K562 (cell line): ENCODE results near the gene ELMO1. TPM values are rescaled to one million over a fixed set of nuclear protein-coding genes. Genes with fewer than 3 reads are reported as not detected.

Source experiments
- BCOR ChIP-seq: fragments of 450-650 bp; IDR thresholded peaks from 2 replicates; pipeline ENCODE4 v1.6.1; 2016
- CHD4 ChIP-seq: fragments of 200-600 bp; sonication (generic); IDR thresholded peaks from 3 replicates; pipeline ENCODE4 v1.6.1; 2012; ENCODE audit warnings: low read depth, mild to moderate bottlenecking, mixed read lengths, low read length, inconsistent platforms; ENCODE audit not compliant: insufficient read depth, insufficient replicate concordance, poor library complexity, severe bottlenecking
- EP300 ChIP-seq: IDR thresholded peaks from 2 replicates; pipeline ENCODE4 v1.6.1; 2012; ENCODE audit warnings: low read length, improper control_type of control experiment
- KAT7 ChIP-seq: sonication (generic); formaldehyde crosslinking; IDR thresholded peaks from 2 replicates; pipeline ENCODE4 v1.8.0; 2022; ENCODE audit warnings: missing genetic modification reagents, mild to moderate bottlenecking, borderline replicate concordance
- PRMT5 ChIP-seq: sonication (generic); formaldehyde crosslinking; IDR thresholded peaks from 2 replicates; pipeline ENCODE4 v1.5.0; 2020; ENCODE audit warnings: missing genetic modification reagents
- TFE3 ChIP-seq: fragments of 450-650 bp; formaldehyde crosslinking; IDR thresholded peaks from 2 replicates; pipeline ENCODE4 v1.4.0; 2020; ENCODE audit warnings: mild to moderate bottlenecking, mixed read lengths
- ZNF324 ChIP-seq: fragments of 250-450 bp; sonication (Bioruptor Pico); IDR thresholded peaks from 2 replicates; pipeline ENCODE4 v1.4.0; 2020; ENCODE audit warnings: mild to moderate bottlenecking
- ZNF41 ChIP-seq: fragments of 250-450 bp; sonication (Bioruptor Pico); conservative IDR thresholded peaks from 2 replicates; pipeline ENCODE4 v1.4.0; 2020; ENCODE audit warnings: mild to moderate bottlenecking
- ZNF507 ChIP-seq: conservative IDR thresholded peaks from 2 replicates; pipeline ENCODE4 v1.6.1; 2017; ENCODE audit warnings: missing genetic modification characterization, missing compliant biosample characterization
- ZNF589 ChIP-seq: fragments of 200-800 bp; sonication (Bioruptor generic); IDR thresholded peaks from 2 replicates; pipeline ENCODE4 v1.6.1; 2016; ENCODE audit warnings: low read depth, missing genetic modification characterization, missing compliant biosample characterization
- ZNF644 ChIP-seq: fragments of 200-800 bp; sonication (Bioruptor generic); IDR thresholded peaks from 2 replicates; pipeline ENCODE4 v1.6.1; 2016; ENCODE audit warnings: low read depth, missing genetic modification characterization, missing compliant biosample characterization
- ZNF76 ChIP-seq: fragments of 250-450 bp; sonication (Bioruptor Pico); IDR thresholded peaks from 2 replicates; pipeline ENCODE4 v1.4.0; 2020; ENCODE audit warnings: mild to moderate bottlenecking, moderate library complexity, borderline replicate concordance
- polyA plus RNA-seq, 8 experiments: library from polyadenylated mRNA; depleted of rRNA in 4 of 8; stranded (reverse) in 5 of 8; unstranded in 3 of 8; fragments of >200 nt; fragmentation: Nextera tagmentation in 2 of 8; fragmentation: Illumina TruSeq in 1 of 8; extraction: Ambion mirVana in 2 of 8; extraction: Trizol in 1 of 8; gene quantifications; 2 replicates each; pipeline versions ENCODE4 v1.2.1 to v1.2.3, GENCODE V29; 2011 to 2014; ENCODE audit warnings: inconsistent platforms in 1 of 8, missing spikeins in 1 of 8
- total RNA-seq, 7 experiments: library from RNA; depleted of rRNA in 6 of 7; stranded (reverse); fragments of >200 nt in 6 of 7; fragmentation: Illumina TruSeq in 2 of 7; extraction: Trizol in 2 of 7; gene quantifications; 2 replicates each; pipeline versions ENCODE4 v1.2.1 to v1.2.3, GENCODE V29; 2011 to 2021; ENCODE audit warnings: low replicate concordance in 1 of 7
- TF ChIP-seq, protein P1 (sequence below): conservative IDR thresholded peaks from 2 replicates; pipeline ENCODE4 v1.6.1; 2011; ENCODE audit warnings: low read depth, mild to moderate bottlenecking, low read length; ENCODE audit not compliant: control insufficient read depth
- TF ChIP-seq, protein P2 (sequence below), 2 experiments: fragments of 450-650 bp in 1 of 2; sonication (generic) in 1 of 2; formaldehyde crosslinking; conservative IDR thresholded peaks; 2 replicates each; pipeline versions ENCODE4 v1.4.0 to v1.8.1; 2020 to 2022; ENCODE audit warnings: mild to moderate bottlenecking in 1 of 2, missing genetic modification reagents in 1 of 2
- TF ChIP-seq, protein P3 (sequence below): sonication (generic); formaldehyde crosslinking; IDR thresholded peaks from 2 replicates; pipeline ENCODE4 v1.8.0; 2023; ENCODE audit warnings: mild to moderate bottlenecking, missing genetic modification reagents

ELMO1 gene
- total and polyA plus RNA-seq, 9 of the 15 experiments (the other 6 are each of a cell fraction or from before 2014, with no cell fraction given), result 0.36 to 7.2 (median 3.6) TPM

GRCh38 chr7:37318541-37318940 lies 130.1 kb downstream of the ELMO1 start (continued):
- TF ChIP-seq, protein P1, sequence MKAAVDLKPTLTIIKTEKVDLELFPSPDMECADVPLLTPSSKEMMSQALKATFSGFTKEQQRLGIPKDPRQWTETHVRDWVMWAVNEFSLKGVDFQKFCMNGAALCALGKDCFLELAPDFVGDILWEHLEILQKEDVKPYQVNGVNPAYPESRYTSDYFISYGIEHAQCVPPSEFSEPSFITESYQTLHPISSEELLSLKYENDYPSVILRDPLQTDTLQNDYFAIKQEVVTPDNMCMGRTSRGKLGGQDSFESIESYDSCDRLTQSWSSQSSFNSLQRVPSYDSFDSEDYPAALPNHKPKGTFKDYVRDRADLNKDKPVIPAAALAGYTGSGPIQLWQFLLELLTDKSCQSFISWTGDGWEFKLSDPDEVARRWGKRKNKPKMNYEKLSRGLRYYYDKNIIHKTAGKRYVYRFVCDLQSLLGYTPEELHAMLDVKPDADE, result no peak
- TF ChIP-seq ZNF324 (CRISPR knock-in tag) (no peak), CHD4 (no peak), KAT7 (CRISPR knock-in tag) (no peak), ZNF589 (CRISPR knock-in tag) (no peak), EP300 (no peak), PRMT5 (CRISPR knock-in tag) (no peak), BCOR (no peak), ZNF41 (CRISPR knock-in tag) (no peak), ZNF644 (tag) (no peak), TFE3 (CRISPR knock-in tag) (no peak), ZNF507 (tag) (no peak), ZNF76 (CRISPR knock-in tag) (no peak)
- TF ChIP-seq, protein P2, sequence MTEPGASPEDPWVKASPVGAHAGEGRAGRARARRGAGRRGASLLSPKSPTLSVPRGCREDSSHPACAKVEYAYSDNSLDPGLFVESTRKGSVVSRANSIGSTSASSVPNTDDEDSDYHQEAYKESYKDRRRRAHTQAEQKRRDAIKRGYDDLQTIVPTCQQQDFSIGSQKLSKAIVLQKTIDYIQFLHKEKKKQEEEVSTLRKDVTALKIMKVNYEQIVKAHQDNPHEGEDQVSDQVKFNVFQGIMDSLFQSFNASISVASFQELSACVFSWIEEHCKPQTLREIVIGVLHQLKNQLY (CRISPR knock-in tag; conservative IDR thresholded peaks at IDR 0.05), result no peak
- TF ChIP-seq, protein P3, sequence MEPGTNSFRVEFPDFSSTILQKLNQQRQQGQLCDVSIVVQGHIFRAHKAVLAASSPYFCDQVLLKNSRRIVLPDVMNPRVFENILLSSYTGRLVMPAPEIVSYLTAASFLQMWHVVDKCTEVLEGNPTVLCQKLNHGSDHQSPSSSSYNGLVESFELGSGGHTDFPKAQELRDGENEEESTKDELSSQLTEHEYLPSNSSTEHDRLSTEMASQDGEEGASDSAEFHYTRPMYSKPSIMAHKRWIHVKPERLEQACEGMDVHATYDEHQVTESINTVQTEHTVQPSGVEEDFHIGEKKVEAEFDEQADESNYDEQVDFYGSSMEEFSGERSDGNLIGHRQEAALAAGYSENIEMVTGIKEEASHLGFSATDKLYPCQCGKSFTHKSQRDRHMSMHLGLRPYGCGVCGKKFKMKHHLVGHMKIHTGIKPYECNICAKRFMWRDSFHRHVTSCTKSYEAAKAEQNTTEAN (CRISPR knock-in tag), result no peak
